Measurements from ENCODE around the gene ING4. TPM values are rescaled to one million over a fixed set of nuclear protein-coding genes. Genes with fewer than 3 reads are reported as not detected.

The ING4 gene
- total and polyA plus RNA-seq, 8 donors, result 8.7 to 53.6 (median 38.6) TPM

GRCh38 chr12:6608592-6609281 is 54.2 kb downstream of the ING4 start:
- no peak for TF ChIP-seq POLR2AphosphoS5 (IDR thresholded peaks at IDR 0.05)
- no peak for TF ChIP-seq POLR2A (IDR thresholded peaks at IDR 0.05)
- no peak for TF ChIP-seq CTCF (IDR thresholded peaks at IDR 0.05)
- no peak for TF ChIP-seq EP300 (IDR thresholded peaks at IDR 0.05)
- intact Hi-C loops (cut with DNase I; ENCODE audit: low total_unique reads), result no loop called here
- Histone ChIP-seq H3K27me3 (no peaks in the 10 kb centered on the region), H3K4me1 (peaks cover 41 to 65% (median 57%) of the 10 kb centered on the region in 4 donors), H3K4me3 (no peak overlapping the region), H3K36me3 (no peaks in the 10 kb centered on the region), H3K27ac (peak overlapping the region; percentile 96 to 99 (median 98)), H3K9me3 (no peaks in the 10 kb centered on the region)
- 43 to 51% (median 45%) methylated on average over 8 of the region's 8 CpGs for WGBS, 5 donors
- peak in 1 of 2 donors; percentile 61 for DNase-seq

DNA sequence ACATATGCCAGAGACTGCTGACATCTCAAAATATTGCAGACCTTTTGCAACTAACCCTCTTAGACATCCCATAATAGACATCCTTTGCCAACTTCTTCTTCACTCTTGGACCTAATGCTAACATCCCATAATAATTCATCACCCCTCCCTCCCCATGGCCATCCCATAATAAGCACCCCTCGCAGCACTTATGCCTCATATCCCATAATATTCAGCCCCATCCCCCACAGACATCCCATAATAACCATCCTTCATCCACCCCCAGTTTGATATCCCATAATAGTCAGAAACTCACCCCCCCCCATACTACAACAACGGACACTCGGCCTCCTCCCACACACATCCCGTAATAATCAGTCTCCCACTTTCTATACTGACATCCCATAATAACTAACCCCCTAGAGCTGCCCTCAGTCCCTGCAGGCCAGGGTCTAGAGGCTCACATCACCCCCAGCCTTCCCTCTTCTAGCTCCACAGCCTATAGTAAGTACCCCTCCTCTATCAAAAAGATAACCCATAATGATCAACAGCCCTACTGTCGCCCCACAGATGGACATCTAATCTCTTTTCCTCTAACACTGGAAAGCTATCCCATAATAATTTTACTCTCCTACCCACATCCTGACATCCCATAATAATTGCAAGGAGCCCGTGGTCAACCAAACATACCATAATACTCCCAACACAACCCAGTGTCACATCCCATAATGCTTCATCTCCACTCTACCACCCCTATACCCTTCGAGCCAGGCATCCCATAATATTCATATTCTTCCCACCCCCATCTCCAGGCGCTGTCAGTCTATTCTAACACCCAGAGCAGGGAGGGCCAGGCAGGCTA is 54.9 kb downstream of the ING4 start:
- intact Hi-C loops (cut with DNase I; ENCODE audit: low total_unique reads), result no loop called here

DNA sequence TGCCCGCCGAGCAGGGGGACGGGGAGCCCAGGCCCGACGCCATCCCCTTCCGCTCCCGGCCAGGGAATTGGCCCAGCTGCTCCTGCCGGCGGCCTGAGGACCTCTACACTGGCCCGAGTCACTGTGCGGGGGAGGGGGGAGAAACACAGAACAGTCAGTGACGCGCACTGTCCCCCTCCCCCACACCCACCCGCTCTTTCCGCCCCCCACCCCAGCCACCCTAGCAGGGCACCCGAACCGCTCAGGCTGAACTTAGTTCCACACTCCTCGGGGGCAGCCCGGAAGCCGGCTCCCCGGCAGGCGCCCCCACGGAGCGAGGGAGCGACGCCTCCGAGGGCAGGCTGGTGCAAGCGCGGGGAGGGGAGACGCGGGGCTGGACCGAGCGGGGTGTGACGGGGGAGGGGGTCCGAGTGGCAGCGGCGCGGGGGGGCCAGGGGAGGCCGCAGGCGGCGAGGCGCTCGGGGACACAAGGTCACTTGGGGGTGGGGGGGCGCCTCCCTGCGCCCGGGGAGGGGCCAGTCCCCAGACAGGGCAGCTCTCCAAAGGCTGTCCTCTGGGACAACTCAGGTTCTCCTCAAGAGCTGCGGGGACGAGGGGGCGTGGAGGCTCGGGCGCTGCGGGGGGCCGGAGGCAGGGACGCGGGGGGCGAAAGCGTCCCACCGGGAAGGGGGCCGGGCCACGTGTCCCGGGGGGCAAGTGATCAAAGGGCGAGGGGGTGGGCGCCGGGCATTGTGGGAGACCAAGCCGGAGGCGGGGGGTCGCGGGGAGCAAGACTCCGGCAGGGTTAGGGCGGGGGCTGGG is 56.4 kb downstream of the ING4 start:
- WGBS, 5 donors, result 1 to 2% (median 2%) methylated on average over 16 to 70 of the region's 70 CpGs
- Histone ChIP-seq H3K4me1 (peaks cover 33 to 62% (median 49%) of the 10 kb centered on the region in 4 donors), H3K4me3 (peak overlapping the region; percentile 81 to 99 (median 96)), H3K27ac (peak overlapping the region; percentile 96 to 99 (median 98)), H3K36me3 (peaks cover 11 to 17% (median 11%) of the 10 kb centered on the region in 4 donors), H3K9me3 (no peaks in the 10 kb centered on the region), H3K27me3 (no peaks in the 10 kb centered on the region)
- intact Hi-C loops (cut with DNase I; ENCODE audit: low total_unique reads), result no loop called here
- TF ChIP-seq POLR2A (IDR thresholded peaks at IDR 0.05) (no peak), CTCF (IDR thresholded peaks at IDR 0.05) (no peak), POLR2AphosphoS5 (IDR thresholded peaks at IDR 0.05) (no peak), EP300 (IDR thresholded peaks at IDR 0.05) (no peak)
- peak; percentile 59 to 87 for DNase-seq

More for the DNA sequence above, 54.9 kb downstream of the ING4 start:
- TF ChIP-seq POLR2A (IDR thresholded peaks at IDR 0.05), result no peak
- TF ChIP-seq CTCF (IDR thresholded peaks at IDR 0.05), result no peak
- no peak for TF ChIP-seq EP300 (IDR thresholded peaks at IDR 0.05)
- TF ChIP-seq POLR2AphosphoS5 (IDR thresholded peaks at IDR 0.05), result peak in 1 of 3 donors; percentile 26
- H3K9me3 ChIP-seq, result no peaks in the 10 kb centered on the region
- peak; percentile 74 to 93 for DNase-seq
- H3K4me3 ChIP-seq, result no peak overlapping the region
- peaks cover 41 to 65% (median 58%) of the 10 kb centered on the region in 4 donors for H3K4me1 ChIP-seq
- peak overlapping the region; percentile 96 to 99 (median 98) for H3K27ac ChIP-seq
- H3K36me3 ChIP-seq, result peaks cover 0 to 5% (median 0%) of the 10 kb centered on the region in 4 donors
- WGBS, 5 donors, result 1 to 4% (median 2%) methylated on average over 8 of the region's 8 CpGs
- no peaks in the 10 kb centered on the region for H3K27me3 ChIP-seq

All from stomach (tissue), 9 donors.